Lower leg skin (tissue), 4 donors: Measurements from ENCODE around the gene INPP5D. TPM values are rescaled to one million over a fixed set of nuclear protein-coding genes. Genes with fewer than 3 reads are reported as not detected.
A peak's percentile ranks its signal among the peaks of the same experiment; 100 is the strongest.

ENCODE experiments used
- DNase-seq, 2 donors: peaks; one replicate each; pipeline ENCODE4 v3.0.0-alpha.2; 2019; ENCODE audit warnings: low spot score in 2 of 2
- H3K4me3 ChIP-seq: fragments of 200-600 bp; sonication (generic); 2 replicates; pipeline ENCODE4 v1.5.1; 2017; ENCODE audit warnings: mild to moderate bottlenecking, low read depth; ENCODE audit not compliant: poor library complexity, severe bottlenecking
- POLR2A ChIP-seq, 2 donors: fragments of 450-650 bp; IDR thresholded peaks; one replicate each; pipeline ENCODE4 v1.6.1; 2016 to 2017; ENCODE audit warnings: antibody characterized with exemption in 2 of 2, mild to moderate bottlenecking in 1 of 2, moderate library complexity in 1 of 2
- WGBS, 2 donors: methylation state at CpG; one replicate each; pipeline ENCODE4 v1.1.5; 2018; 5-methylcytosine and 5-hydroxymethylcytosine counted together
- intact Hi-C: fragments of 100-400 bp; cut with DNase I; formaldehyde crosslinking; loops from one replicate; pipeline ENCODE4 v1.15.0; 2023; ENCODE audit warnings: low total_unique reads
- total RNA-seq, 4 donors: library from RNA; depleted of rRNA; stranded (reverse); fragments of >200 nt; gene quantifications; one replicate each; pipeline ENCODE4 v1.1.0, GENCODE V29; 2016
- TF ChIP-seq, protein P1 (sequence below), 3 donors: fragments of 450-650 bp; IDR thresholded peaks; one replicate each; pipeline ENCODE4 v1.5.1; 2016; ENCODE audit warnings: antibody characterized with exemption in 3 of 3, mild to moderate bottlenecking in 3 of 3, moderate library complexity in 2 of 3

INPP5D gene
- total RNA-seq, 4 donors from 2014 or later: 8.6 to 15.0 (median 13.0) TPM

DNA sequence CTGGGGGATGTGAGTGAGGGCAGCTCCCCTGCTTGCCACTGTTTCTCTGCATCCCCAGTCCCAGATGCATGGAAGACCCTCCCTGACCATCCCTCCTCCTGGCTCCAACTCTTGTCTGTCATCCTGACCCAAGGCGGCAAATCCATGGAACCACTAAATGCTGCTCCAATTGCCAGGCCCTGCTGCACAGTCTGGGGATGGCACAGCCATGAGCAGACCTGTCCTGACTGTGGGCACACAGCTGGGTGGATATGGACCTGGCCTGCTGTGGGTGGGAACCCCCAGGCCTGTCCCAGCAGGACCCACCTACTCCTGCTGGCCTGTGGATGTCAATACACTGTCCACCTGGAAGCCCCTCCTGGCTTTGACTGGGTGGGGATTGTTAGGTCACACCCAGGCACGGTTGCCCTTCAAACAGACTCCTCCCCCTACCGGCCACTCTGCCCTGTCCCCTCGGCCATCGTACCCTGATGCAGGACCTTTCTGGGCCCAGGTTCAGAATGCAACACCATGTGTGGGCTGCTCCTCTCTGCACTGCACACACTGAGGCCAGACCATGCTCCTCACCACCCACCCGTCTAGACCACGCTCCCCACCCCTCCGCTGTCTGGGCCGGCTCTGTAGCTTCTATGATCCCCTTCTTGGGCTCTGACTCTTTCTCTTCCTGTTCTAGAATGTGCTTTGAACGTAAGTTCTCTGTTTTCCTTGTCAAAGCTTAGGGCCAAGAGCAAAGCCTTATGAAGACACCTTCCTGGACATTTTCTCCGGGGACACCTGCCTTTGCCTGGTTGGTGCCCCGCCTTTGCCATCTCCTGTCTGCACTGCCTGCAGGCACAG, 57.9 kb downstream of the INPP5D start:
- TF ChIP-seq, protein P1, sequence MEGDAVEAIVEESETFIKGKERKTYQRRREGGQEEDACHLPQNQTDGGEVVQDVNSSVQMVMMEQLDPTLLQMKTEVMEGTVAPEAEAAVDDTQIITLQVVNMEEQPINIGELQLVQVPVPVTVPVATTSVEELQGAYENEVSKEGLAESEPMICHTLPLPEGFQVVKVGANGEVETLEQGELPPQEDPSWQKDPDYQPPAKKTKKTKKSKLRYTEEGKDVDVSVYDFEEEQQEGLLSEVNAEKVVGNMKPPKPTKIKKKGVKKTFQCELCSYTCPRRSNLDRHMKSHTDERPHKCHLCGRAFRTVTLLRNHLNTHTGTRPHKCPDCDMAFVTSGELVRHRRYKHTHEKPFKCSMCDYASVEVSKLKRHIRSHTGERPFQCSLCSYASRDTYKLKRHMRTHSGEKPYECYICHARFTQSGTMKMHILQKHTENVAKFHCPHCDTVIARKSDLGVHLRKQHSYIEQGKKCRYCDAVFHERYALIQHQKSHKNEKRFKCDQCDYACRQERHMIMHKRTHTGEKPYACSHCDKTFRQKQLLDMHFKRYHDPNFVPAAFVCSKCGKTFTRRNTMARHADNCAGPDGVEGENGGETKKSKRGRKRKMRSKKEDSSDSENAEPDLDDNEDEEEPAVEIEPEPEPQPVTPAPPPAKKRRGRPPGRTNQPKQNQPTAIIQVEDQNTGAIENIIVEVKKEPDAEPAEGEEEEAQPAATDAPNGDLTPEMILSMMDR (IDR thresholded peaks at IDR 0.05): no peak
- TF ChIP-seq POLR2A (IDR thresholded peaks at IDR 0.05): no peak
- peak in 1 of 2 donors; percentile 56 for DNase-seq
- intact Hi-C loops: no loop called here
- H3K4me3 ChIP-seq: no peak overlapping the region
- 86 to 87% methylated on average over 12 of the region's 12 CpGs for WGBS, 2 donors

DNA sequence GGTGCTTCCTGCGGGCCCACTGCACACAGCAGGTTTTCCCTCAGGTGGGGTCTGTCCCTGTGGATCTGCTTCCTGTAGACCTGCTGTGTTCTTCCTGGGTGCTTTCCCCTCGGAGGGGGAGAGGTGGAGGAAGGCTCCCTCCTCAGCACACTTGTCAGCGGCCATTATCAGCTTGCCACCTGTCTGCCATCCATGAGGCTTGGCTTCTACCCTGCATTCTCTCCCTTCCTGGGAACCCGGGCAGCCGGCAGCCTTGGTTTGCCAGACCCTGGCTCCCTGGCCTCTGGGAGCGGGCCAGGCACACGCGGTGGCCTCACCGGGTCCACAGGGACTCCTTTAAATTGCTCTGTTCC, 58.5 kb downstream of the INPP5D start:
- H3K4me3 ChIP-seq: no peak overlapping the region
- WGBS, 2 donors: 75 to 87% methylated on average over 8 to 9 of the region's 9 CpGs
- DNase-seq: peak in 1 of 2 donors; percentile 63
- intact Hi-C loops: no loop called here
- no peak for TF ChIP-seq POLR2A (IDR thresholded peaks at IDR 0.05)

DNA sequence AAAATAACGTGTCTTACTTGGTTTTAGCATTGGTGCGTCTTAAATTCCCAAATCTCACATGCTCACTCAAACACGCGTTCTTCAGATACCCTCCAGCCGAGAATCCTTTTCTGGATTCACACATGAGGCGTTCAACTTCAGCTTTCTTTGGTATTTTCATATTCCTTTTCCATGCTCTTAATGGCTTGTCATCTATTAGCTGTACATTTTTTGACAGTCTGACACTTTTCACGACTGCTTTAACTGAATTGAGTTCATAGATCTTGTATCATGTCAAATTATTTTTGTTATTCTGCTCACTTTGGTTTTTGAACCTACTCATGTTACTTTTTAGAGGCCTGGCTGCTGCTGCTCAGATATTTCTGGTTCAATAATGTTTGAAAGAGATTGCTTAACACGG, 59.0 kb downstream of the INPP5D start:
- DNase-seq: no peak
- TF ChIP-seq POLR2A (IDR thresholded peaks at IDR 0.05): no peak
- TF ChIP-seq, protein P1 (IDR thresholded peaks at IDR 0.05): no peak
- intact Hi-C loops: no loop called here
- 83 to 91% methylated on average over 8 of the region's 8 CpGs for WGBS, 2 donors
- H3K4me3 ChIP-seq: no peak overlapping the region

DNA sequence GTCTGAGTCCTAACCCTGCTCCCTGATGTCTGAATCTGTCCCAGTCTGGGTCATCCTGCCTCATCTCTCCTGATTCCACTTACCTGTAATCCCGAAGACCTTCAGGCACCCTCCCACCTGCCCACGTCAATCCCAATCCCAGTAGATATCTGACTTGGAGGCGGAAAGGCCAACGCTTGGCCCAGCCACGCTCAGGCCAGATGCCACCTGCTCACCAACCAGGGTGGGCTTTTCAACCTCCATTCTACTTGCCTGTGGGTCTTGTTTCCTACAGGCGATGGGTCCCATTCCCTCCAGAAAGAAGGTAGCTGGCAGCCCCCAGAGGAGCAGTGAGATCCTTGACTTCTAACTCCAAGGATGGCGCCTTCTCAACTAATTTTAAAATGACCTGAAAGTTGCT, 59.7 kb downstream of the INPP5D start:
- TF ChIP-seq, protein P1 (IDR thresholded peaks at IDR 0.05): no peak
- no peak for TF ChIP-seq POLR2A (IDR thresholded peaks at IDR 0.05)
- peak in 1 of 2 donors; percentile 71 for DNase-seq
- 95 to 98% methylated on average over 6 to 7 of the region's 7 CpGs for WGBS, 2 donors
- no peak overlapping the region for H3K4me3 ChIP-seq
- intact Hi-C loops: no loop called here

DNA sequence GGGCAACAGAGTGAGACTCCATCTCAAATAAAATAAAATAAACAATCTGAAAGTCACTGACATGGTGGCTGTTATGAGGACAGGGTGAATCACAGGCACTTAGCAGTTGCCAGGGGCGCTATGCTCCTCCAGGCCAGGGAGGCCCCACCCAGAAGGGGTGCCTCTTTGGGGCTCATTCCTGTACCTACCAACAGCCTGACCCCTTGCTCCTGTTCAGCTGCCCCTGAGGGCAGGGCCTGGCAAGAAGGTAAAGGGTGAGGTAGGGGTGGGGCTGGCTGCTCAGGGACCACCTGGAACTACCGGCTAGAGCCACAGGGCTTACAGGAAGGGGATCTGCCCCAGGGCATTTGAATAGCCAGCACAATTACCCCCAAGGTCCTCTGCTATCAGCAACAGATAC, 60.3 kb downstream of the INPP5D start:
- WGBS, 2 donors: 66 to 79% methylated on average over 2 of the region's 2 CpGs
- DNase-seq: peak in 1 of 2 donors; percentile 61
- intact Hi-C loops: no loop called here
- TF ChIP-seq, protein P1 (IDR thresholded peaks at IDR 0.05): no peak
- no peak for TF ChIP-seq POLR2A (IDR thresholded peaks at IDR 0.05)
- no peak overlapping the region for H3K4me3 ChIP-seq

DNA sequence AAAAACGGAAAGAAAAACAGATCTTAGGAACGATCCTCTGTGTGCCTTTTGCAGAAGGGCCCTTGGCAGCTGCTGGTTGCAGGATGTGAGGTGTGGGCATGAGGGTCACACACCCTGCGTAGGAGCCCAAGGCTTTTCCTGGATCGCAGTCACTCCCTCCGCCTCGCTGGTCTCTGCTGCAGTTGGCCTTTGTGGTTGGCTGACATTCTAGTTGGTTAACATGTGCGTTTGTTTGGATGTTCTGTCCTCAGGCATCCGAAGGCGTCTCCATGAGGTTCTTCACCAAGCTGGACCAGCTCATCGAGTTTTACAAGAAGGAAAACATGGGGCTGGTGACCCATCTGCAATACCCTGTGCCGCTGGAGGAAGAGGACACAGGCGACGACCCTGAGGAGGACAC, 61.7 kb downstream of the INPP5D start:
- DNase-seq: peak in 1 of 2 donors; percentile 70
- H3K4me3 ChIP-seq: no peak overlapping the region
- TF ChIP-seq POLR2A (IDR thresholded peaks at IDR 0.05): no peak
- TF ChIP-seq, protein P1 (IDR thresholded peaks at IDR 0.05): no peak
- intact Hi-C loops: no loop called here
- WGBS, 2 donors: 69% methylated on average over 13 of the region's 13 CpGs
